HG03460 (cell line): Measurements from ENCODE around the gene RFNG.

Source experiments
- ATAC-seq: cut with Tn5 transposase; IDR thresholded peaks from one replicate; pipeline ENCODE4 v1.9.1; 2021; ENCODE audit not compliant: unreplicated experiment

Gene RFNG

GRCh38 chr17:82004517-82005455 is 46.8 kb downstream of the RFNG start:
- ATAC-seq, result no peak

- ATAC-seq, result no peak
Observed at GRCh38 chr17:82003411-82004381, 47.9 kb downstream of the RFNG start.

GRCh38 chr17:82001571-82002056 is 50.0 kb downstream of the RFNG start:
- no peak for ATAC-seq

- no peak for ATAC-seq
Observed at GRCh38 chr17:82000803-82001570, 50.6 kb downstream of the RFNG start.

GRCh38 chr17:81999976-82000802 is 51.4 kb downstream of the RFNG start:
- no peak for ATAC-seq

- ATAC-seq, result no peak
Observed at GRCh38 chr17:81999587-81999975, 52.0 kb downstream of the RFNG start.

- ATAC-seq, result no peak
Observed at GRCh38 chr17:81998691-81999438, 52.7 kb downstream of the RFNG start.

- ATAC-seq, result no peak
Observed at GRCh38 chr17:81998212-81998611, 53.4 kb downstream of the RFNG start.
